8988T (cell line): ENCODE results near the gene EIF2D.
A peak's percentile ranks its signal among the peaks of the same experiment; 100 is the strongest.
"Not testable (repeated sequence)": the region's sequence is repeated elsewhere in the genome, so short reads cannot be mapped to it uniquely, and the experiment has no call there.

ENCODE experiments used
- DNase-seq: peaks from one replicate; pipeline ENCODE4 v3.0.0; 2011

Gene EIF2D

DNA sequence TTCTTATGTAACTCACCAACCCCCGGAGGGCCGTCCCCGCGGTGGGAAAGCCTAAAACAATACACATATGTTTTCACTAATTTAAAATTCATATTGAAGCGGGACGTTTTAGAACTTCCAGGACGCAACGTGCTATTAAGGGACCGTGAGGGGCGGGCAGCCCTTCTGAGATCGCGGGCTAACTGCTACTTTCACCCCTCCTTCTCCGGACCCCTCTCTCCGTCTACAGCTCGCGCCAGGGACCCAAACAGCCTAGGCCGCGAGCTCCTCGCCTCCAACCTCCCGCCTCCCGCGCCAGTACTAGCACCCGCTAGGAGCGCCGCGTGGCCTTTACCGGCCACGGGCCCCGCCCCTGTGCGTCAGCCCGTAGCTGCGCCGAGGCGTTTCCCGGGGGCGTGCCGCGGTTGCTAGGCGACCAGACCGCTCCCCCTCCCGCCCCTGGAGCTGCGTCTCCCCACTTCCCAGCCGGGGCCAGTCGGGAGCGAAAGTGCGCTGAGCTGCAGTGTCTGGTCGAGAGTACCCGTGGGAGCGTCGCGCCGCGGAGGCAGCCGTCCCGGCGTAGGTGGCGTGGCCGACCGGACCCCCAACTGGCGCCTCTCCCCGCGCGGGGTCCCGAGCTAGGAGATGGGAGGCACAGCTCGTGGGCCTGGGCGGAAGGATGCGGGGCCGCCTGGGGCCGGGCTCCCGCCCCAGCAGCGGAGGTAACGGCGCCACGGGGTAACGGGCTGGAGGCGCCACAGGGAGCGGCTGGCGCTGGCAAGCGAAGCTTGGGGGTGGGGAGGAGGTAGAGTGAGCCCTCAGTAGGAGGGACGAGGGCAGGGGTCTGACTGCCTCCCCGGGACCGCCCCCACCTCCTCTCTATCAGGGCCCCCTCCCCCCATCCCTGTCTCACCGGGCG lies 23.1 kb upstream of the EIF2D start, which contains the start of gene DYRK3:
Gene DYRK3, plus strand, starts transcription at position 457 of the 898 bp plus-strand sequence. Its CDS starts 168 bp downstream, at position 625.
- peak; percentile 70 for DNase-seq

DNA sequence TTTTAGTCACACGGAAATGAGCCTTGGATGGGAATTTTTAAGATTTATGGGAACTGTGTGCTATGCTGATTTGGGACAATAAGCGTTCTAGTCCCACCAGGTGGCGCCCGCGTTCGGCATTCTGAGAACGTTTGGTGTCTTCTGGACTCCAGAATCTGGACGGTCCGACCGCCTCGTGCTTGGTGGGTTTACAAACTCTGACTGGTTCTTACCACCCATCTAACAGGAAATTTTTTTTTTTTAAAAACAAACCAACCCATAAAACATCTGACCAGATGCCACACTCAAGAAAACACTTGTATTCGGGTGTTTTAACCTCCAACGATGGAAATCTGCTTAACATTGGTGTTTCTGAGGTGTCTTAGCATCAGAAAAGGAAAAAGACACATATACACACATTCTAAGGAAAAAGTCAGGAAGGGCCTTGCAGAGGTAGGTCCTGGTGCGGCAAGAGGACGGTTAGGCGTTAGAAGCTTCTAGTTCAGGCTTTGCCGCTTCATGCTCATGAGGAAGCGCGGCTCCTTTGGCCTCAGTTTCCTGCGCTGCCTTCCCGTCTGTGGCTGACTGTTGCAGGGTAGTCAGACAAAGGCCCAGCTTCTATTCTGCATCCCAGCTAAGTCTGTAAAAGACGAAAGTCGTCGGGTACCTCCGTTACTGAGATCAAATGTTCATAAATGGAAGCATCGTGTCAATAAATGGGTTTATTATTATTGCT lies 22.3 kb upstream of the EIF2D start:
- no peak for DNase-seq

DNA sequence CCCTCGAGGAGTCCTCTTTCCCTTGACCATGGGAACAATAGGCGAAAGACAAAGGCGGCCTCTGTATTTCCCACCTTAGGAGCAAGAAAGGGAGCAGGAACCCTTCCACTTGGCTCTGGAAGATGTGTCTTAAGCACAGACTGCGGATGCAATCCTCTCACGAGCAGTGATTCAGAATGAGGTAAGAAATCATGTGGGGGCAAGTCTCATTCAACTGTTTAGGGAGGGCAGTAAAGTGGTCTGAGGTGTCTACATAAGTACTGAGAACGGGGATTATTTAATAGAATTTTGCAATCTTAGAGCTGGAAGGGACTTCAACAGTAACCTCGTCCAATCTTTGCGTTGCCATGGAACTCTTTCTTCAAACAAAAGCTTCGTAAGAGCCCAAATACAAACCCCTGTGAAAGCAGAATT lies 21.4 kb upstream of the EIF2D start:
- no peak for DNase-seq

DNA sequence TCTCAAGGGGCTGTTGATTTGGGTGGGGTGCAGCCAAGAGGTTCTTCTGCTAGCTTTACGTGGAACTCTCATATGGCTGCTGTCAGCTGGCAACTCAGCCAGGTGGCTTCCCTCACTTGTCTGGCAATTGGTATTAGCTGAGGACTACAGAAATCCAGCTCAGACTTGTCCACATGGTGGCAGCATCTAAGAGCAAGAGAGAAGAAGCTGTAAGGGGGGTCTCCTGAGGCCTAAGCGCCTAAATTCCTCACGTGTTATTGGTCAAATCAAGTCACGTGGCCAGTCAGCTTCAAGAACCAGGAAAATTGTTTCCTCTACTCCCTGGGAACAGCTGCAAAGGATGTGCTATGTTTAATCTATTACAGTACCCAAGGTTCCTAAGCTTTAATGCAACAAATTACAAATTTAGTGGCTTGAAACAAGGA lies 18.8 kb upstream of the EIF2D start:
- peak; percentile 63 for DNase-seq

- DNase-seq: no peak
Observed at GRCh38 chr1:206628916-206629315, 16.7 kb upstream of the EIF2D start.

DNA sequence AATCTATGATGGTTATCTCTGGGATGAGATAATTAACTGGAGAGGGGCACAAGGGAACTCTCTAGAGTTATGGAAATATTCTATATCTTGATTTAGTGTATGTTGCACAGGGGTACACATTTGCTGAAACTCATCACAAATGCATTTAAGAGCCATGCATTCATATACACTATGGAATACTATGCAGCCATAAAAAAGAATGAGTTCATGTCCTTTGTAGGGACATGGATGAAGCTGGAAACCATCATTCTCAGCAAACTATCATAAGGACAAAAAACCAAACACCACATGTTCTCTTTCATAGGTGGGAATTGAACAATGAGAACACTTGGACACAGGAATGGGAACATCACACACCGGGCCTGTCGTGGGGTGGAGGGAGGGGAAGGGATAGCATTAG lies 14.1 kb upstream of the EIF2D start:
- not testable (repeated sequence) for DNase-seq

GRCh38 chr1:206609229-206609991 lies 2.9 kb downstream of the EIF2D start:
- DNase-seq: no peak

DNA sequence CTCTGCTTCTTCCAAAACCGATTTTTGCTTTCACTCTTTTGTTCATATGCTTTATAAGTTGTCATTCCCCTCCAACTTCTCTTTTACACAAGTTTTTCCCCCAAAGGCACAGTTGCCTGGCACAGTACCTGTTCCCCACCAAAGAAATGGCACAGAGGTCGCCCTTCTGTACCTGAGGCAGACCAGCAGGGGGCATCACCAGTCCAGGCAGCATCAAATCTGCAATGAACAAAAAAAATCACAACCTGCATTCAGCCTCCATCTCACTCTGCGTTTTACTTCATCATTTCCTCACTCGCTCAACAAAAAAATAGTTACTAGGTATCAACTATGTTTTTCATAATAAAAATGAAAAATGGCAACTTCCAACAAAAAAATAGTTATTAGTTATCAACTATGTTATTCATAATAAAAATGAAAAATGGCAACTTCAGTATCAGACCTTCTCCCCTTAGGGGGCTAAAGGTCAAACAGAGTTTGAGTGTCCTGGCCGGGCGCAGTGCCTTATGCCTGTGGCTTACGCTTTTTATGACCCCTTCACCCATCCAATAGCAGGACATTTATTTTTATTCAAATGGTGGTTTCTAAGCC lies 4.1 kb downstream of the EIF2D start:
- DNase-seq: peak; percentile 34

- peak; percentile 46 for DNase-seq
Observed at GRCh38 chr1:206606867-206607266, 5.4 kb downstream of the EIF2D start.

DNA sequence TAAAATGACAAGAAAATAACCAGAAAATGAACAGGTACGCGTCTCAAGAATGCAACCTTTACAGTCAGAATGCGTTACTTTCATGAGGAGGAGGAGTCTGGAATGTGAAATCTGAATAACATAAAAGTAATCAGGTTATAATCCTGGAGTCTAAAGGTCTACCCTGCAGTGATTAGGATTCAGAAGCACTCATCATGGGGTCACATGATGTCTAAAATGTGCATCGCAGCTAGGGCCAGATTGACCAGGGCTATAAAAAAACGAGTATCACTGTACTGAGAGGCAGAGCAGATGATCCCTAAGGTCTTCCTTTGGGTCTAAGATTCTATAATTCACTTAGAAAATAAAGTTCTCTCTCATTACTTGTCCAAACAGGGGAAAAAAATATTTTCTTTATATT lies 7.4 kb downstream of the EIF2D start:
- no peak for DNase-seq

GRCh38 chr1:206600527-206600926 lies 11.7 kb downstream of the EIF2D start:
- no peak for DNase-seq

GRCh38 chr1:206596319-206596666 lies 16.0 kb downstream of the EIF2D start:
- no peak for DNase-seq

- DNase-seq: no peak
Observed at GRCh38 chr1:206595581-206596318, 16.5 kb downstream of the EIF2D start.

- DNase-seq: no peak
Observed at GRCh38 chr1:206593351-206593925, 18.8 kb downstream of the EIF2D start.

- no peak for DNase-seq
Observed at GRCh38 chr1:206591696-206592095, 20.6 kb downstream of the EIF2D start.

DNA sequence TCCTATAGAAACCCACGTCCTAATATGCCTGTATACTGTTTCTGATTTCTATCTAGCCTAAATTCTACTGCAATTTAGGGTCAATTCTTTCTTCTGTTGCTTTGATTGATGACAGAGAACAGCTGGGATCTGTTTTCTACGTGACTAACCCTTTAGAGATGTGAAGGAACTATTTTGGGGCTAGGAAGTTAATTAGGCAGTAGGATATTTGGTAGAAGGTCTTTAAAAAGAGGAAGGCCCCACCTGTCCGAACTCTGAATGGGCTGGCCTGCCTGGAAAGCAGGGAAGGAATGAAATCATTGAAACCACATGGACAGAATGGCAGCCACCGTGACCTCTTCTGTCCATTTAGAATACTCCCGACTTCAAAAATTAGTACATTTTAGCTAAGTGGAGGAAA lies 21.0 kb downstream of the EIF2D start:
- no peak for DNase-seq

GRCh38 chr1:206590025-206590758 lies 22.1 kb downstream of the EIF2D start:
- no peak for DNase-seq

GRCh38 chr1:206589206-206589605 lies 23.1 kb downstream of the EIF2D start:
- no peak for DNase-seq

DNA sequence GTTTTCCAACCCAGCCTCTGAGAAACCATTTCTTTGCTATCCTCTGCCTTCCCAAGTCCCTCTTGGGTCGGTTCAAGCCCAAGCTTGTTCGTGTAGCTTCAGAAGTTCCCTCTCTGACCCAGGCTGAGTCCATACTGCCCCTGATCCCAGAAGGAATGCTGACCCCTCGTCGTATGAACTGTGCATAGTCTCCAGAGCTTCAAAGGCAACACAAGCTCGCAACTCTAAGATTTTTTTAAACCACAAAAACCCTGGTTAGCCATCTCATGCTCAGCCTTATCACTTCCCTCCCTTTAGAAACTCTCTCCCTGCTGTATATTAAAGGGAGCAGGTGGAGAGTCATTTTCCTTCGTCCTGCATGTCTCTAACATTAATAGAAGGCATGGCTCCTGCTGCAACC lies 23.8 kb downstream of the EIF2D start:
- DNase-seq: no peak

GRCh38 chr1:206587904-206588303 lies 24.4 kb downstream of the EIF2D start:
- no peak for DNase-seq
